ENCODE data around the gene GRIA4.

GRCh38 chr11:106030609-106031008 is 420.7 kb downstream of the GRIA4 start:
- TF ChIP-seq POLR2AphosphoS5 (IDR thresholded peaks at IDR 0.05; ENCODE audit: insufficient read depth in 1 of 2, low read depth in 1 of 2), result no peak
- no peak for TF ChIP-seq CTCF (IDR thresholded peaks at IDR 0.05)
